Body of pancreas (tissue), 4 donors: Measurements from ENCODE around the gene P2RX7. TPM values are rescaled to one million over a fixed set of nuclear protein-coding genes. Genes with fewer than 3 reads are reported as not detected.
A peak's percentile ranks its signal among the peaks of the same experiment; 100 is the strongest.

Experiments
- ATAC-seq: fragments of 150-250 bp; one replicate; pipeline ENCODE4 v1.9.1; 2016
- DNase-seq, 4 donors: peaks; one replicate each; pipeline ENCODE4 v3.0.0-alpha.2; 2019
- H3K27ac ChIP-seq, 4 donors: fragments of 200-600 bp; sonication (generic); 1 replicate in 3 of 4; 2 replicates in 1 of 4; pipeline versions ENCODE4 v1.5.1 to v1.6.1; 2016 to 2019; ENCODE audit warnings: mild to moderate bottlenecking in 1 of 4, mixed read lengths in 1 of 4, moderate library complexity in 1 of 4
- H3K27me3 ChIP-seq, 2 donors: fragments of 200-600 bp; sonication (generic); one replicate each; pipeline ENCODE4 v1.6.0; 2016; ENCODE audit warnings: mild to moderate bottlenecking in 1 of 2
- H3K36me3 ChIP-seq, 2 donors: fragments of 200-600 bp; sonication (generic); replicated peaks in 1 of 2; 2 replicates each; pipeline ENCODE4 v1.5.1; 2016; ENCODE audit warnings: low read depth in 2 of 2; ENCODE audit not compliant: insufficient read depth in 1 of 2
- H3K4me1 ChIP-seq: fragments of 200-600 bp; sonication (generic); one replicate; pipeline ENCODE4 v1.6.0; 2016
- H3K4me3 ChIP-seq, 2 donors: fragments of 200-600 bp; sonication (generic); 1 replicate in 1 of 2; 2 replicates in 1 of 2; pipeline ENCODE4 v1.5.1; 2016 to 2019
- H3K9me3 ChIP-seq, 3 donors: fragments of 200-600 bp; sonication (generic); 1 replicate in 2 of 3; 2 replicates in 1 of 3; pipeline ENCODE4 v1.5.1; 2016
- POLR2A ChIP-seq, 3 donors: fragments of 450-650 bp; IDR thresholded peaks; one replicate each; pipeline ENCODE4 v1.6.1; 2016; ENCODE audit warnings: antibody characterized with exemption in 3 of 3, mild to moderate bottlenecking in 2 of 3
- WGBS, 2 donors: methylation state at CpG; one replicate each; pipeline ENCODE4 v1.1.5; 2017; 5-methylcytosine and 5-hydroxymethylcytosine counted together
- intact Hi-C: fragments of 100-400 bp; cut with DNase I; formaldehyde crosslinking; loops from one replicate; pipeline ENCODE4 v1.15.1; 2023
- total RNA-seq, 2 donors: library from RNA; depleted of rRNA; stranded (reverse); fragments of >200 nt; gene quantifications; one replicate each; pipeline ENCODE4 v1.1.0, GENCODE V29; 2016
- TF ChIP-seq, protein P1 (sequence below), 7 experiments: fragments of 450-650 bp in 4 of 7; fragments of 200-600 bp in 3 of 7; sonication (generic) in 3 of 7; IDR thresholded peaks; one replicate each; pipeline ENCODE4 v1.5.1; 2016 to 2019; ENCODE audit warnings: antibody characterized with exemption in 7 of 7

Gene P2RX7
- total RNA-seq, 2 donors from 2014 or later: 1.0 to 1.6 TPM

DNA sequence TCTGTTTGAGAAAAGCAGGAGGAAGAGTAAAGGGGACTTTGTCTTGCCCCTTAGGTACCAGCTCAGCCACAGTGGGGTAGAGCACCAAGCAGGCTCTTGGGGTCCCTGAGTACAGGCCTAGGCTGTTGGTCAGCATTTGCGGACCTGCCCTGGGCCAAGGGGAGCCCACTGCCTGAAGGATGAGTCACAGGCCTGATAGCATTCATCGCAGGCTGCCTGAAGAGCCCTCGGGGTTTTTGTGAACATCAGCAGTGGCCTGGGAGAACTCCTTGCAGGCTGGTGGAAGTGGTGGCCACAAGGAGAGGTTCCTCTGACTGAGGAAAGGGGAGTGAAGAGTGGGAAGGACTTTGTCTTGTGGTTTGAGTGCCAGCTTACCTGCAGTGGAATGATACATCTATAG lies 25.0 kb upstream of the P2RX7 start:
- no peaks in the 10 kb centered on the region for H3K36me3 ChIP-seq
- H3K4me3 ChIP-seq: no peak overlapping the region
- ATAC-seq (no peak), DNase-seq (no peak)
- H3K27me3 ChIP-seq: no peaks in the 10 kb centered on the region
- H3K4me1 ChIP-seq: no peaks in the 10 kb centered on the region
- WGBS, 2 donors: 73 to 87% methylated on average over 3 of the region's 3 CpGs
- no peak overlapping the region for H3K27ac ChIP-seq
- no peaks in the 10 kb centered on the region for H3K9me3 ChIP-seq
- TF ChIP-seq, protein P1, sequence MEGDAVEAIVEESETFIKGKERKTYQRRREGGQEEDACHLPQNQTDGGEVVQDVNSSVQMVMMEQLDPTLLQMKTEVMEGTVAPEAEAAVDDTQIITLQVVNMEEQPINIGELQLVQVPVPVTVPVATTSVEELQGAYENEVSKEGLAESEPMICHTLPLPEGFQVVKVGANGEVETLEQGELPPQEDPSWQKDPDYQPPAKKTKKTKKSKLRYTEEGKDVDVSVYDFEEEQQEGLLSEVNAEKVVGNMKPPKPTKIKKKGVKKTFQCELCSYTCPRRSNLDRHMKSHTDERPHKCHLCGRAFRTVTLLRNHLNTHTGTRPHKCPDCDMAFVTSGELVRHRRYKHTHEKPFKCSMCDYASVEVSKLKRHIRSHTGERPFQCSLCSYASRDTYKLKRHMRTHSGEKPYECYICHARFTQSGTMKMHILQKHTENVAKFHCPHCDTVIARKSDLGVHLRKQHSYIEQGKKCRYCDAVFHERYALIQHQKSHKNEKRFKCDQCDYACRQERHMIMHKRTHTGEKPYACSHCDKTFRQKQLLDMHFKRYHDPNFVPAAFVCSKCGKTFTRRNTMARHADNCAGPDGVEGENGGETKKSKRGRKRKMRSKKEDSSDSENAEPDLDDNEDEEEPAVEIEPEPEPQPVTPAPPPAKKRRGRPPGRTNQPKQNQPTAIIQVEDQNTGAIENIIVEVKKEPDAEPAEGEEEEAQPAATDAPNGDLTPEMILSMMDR (IDR thresholded peaks at IDR 0.05): no peak
- no peak for TF ChIP-seq POLR2A (IDR thresholded peaks at IDR 0.05)
- intact Hi-C loops: loop anchor here (10.0 kb wide), 1 partner anchor 523 kb away; the partner anchor contains the start of gene POP5

GRCh38 chr12:121108492-121108891 lies 24.2 kb upstream of the P2RX7 start:
- H3K4me1 ChIP-seq: no peaks in the 10 kb centered on the region
- no peaks in the 10 kb centered on the region for H3K9me3 ChIP-seq
- no peak for TF ChIP-seq POLR2A (IDR thresholded peaks at IDR 0.05)
- TF ChIP-seq, protein P1 (IDR thresholded peaks at IDR 0.05): no peak
- no peaks in the 10 kb centered on the region for H3K27me3 ChIP-seq
- H3K36me3 ChIP-seq: no peaks in the 10 kb centered on the region
- WGBS, 2 donors: 60 to 63% methylated on average over 5 of the region's 5 CpGs
- no peak overlapping the region for H3K4me3 ChIP-seq
- intact Hi-C loops: loop anchor here (10.0 kb wide), 1 partner anchor 524 kb away; the partner anchor contains the start of gene POP5
- no peak overlapping the region for H3K27ac ChIP-seq
- ATAC-seq: no peak
- DNase-seq: no peak

DNA sequence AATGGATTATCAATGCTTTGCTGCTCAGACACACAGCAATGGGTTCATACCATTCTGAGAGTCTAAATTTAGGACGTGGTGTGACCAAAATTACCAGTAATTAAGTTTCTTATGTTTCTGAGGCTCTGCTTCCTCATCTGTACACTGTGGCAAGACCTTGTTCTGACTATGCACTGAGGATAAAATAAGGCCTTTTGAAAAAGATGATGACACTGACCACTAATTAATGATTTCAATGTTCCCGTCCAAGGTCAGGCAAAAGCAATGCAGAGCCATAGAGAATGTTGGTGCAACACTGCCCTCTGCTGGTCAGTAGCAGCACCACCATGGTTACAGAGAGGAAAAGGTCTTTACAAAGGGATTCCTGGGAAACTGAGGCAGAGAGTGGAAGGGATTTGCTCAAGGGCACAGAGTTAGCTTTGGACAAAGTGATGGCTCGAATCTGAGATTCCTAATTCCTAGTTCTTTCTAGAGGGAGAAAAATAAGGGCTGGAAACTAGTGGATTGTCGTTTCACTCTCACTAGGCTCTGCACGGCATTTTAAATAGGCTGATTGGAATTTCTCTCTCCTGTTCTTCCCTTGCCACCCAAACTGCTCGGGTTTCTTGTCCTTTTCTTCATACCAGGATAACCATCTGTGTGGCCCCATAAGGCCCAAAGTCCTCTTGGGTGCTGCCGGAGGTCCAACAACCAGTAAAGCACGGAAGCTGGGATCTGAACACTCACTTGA lies 22.3 kb upstream of the P2RX7 start:
- Histone ChIP-seq H3K27me3 (no peaks in the 10 kb centered on the region), H3K9me3 (no peaks in the 10 kb centered on the region), H3K4me3 (no peak overlapping the region), H3K36me3 (no peaks in the 10 kb centered on the region), H3K4me1 (no peaks in the 10 kb centered on the region), H3K27ac (no peak overlapping the region)
- WGBS, 2 donors: 54 to 60% methylated on average over 8 of the region's 8 CpGs
- DNase-seq: peak; percentile 67 to 75 (median 72)
- peak; percentile 80 for ATAC-seq
- no peak for TF ChIP-seq POLR2A (IDR thresholded peaks at IDR 0.05)
- TF ChIP-seq, protein P1 (IDR thresholded peaks at IDR 0.05): peak; percentile 81 to 93 (median 85)
- intact Hi-C loops: no loop called here

- TF ChIP-seq, protein P1 (IDR thresholded peaks at IDR 0.05): no peak
- TF ChIP-seq POLR2A (IDR thresholded peaks at IDR 0.05): no peak
- no peaks in the 10 kb centered on the region for H3K36me3 ChIP-seq
- no peak for ATAC-seq
- H3K9me3 ChIP-seq: no peaks in the 10 kb centered on the region
- H3K27ac ChIP-seq: no peak overlapping the region
- intact Hi-C loops: no loop called here
- WGBS, 2 donors: 66 to 67% methylated on average over 9 of the region's 9 CpGs
- H3K4me1 ChIP-seq: peaks cover 5% of the 10 kb centered on the region
- H3K4me3 ChIP-seq: no peak overlapping the region
- no peak for DNase-seq
- H3K27me3 ChIP-seq: no peaks in the 10 kb centered on the region
Measured at GRCh38 chr12:121111684-121112083, 21.0 kb upstream of the P2RX7 start.

- Histone ChIP-seq H3K36me3 (no peaks in the 10 kb centered on the region), H3K27ac (no peak overlapping the region), H3K4me3 (no peak overlapping the region), H3K27me3 (no peaks in the 10 kb centered on the region), H3K4me1 (peaks cover 13% of the 10 kb centered on the region), H3K9me3 (no peaks in the 10 kb centered on the region)
- intact Hi-C loops: no loop called here
- no peak for ATAC-seq
- no peak for TF ChIP-seq POLR2A (IDR thresholded peaks at IDR 0.05)
- 71 to 83% methylated on average over 4 of the region's 4 CpGs for WGBS, 2 donors
- no peak for DNase-seq
Measured at GRCh38 chr12:121112496-121112895, 20.2 kb upstream of the P2RX7 start.
